NCI-H524 (cell line): ENCODE measurements around the gene PAM.

Source experiments
- DNase-seq, 2 experiments: peaks; one replicate each; lab custom pipeline; 2025; lab: John Stamatoyannopoulos, UW

The PAM gene

DNA sequence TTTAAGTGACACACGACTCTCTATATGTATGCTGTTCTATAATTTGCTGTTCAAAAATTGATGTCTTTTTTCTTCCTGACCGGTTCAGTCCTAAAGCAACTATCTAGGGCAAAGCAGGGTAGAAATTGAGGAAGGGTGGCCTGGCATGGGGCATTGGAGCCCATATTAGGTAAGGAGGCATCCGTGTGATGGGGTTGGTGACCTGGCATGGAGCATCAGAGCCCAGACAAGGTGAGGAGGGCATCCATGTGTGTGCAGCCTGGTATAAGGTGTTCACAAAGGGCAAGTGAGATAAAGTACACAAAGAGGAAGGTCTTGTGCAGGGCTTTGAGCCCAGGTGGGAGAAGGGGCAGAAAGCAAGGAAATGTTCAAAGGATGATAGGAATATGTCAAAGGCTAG is 104.9 kb downstream of the PAM start:
- DNase-seq = no peak

- no peak for DNase-seq
These were observed 108.0 kb downstream of the PAM start for GRCh38 chr5:102863058-102863457.

DNA sequence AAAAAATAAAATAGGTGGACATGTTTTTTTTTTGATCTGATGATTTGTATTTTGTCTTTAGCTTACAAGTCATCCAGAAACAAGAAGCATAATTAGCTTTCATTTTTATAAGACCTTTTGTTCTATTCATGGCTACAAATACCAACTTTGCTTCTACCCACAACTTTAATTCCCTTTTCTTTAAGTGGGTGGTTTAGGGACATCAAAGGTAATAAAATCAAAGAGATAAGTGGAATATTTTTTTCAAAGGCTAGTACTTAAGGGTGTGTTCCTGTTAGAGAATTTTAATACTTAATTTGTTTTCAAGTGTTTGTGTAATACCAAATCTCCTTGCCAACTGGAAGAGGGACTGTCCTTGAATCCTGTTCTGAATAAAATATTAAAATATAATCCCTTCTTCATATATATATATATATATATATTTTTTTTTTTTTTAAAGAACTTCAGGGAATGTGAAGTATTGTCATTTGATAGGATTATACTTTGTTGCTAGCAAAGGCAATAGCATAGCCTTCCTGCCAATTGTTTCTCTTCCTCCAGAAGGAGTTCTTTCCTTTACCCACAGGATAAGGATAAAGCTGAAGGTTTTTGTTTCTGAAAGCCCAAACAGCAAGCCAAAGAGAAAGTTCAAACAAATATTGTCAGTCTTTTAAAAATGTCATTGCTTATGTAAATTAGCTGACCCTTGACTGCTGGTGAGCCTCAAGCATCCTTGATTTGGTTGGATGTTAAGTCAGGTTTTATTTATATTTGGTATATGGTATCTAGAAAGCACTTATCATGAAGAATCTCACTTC is 108.9 kb downstream of the PAM start:
- peak in 1 of 2 experiments; percentile 29 for DNase-seq

DNA sequence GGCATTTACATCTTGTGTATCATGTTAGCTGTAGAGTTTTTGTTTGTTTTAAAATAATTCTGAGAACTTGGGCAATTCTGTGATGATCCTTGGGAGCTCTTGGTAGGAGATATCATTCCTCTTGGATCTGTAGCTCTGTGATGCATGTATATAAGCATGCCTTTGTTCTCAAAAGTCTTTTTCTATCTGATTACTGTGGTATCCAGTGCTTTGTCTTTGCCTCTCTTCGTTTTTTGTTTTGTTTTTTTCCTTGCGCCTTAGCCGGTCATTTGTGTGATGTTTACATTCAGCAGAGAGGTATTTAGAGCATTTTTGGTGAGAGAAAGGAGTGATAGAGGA is 110.0 kb downstream of the PAM start:
- DNase-seq = no peak

- DNase-seq = peak; percentile 7 to 24
These were observed 110.6 kb downstream of the PAM start for GRCh38 chr5:102865510-102866236.

GRCh38 chr5:102866237-102866600 is 111.1 kb downstream of the PAM start:
- no peak for DNase-seq

DNA sequence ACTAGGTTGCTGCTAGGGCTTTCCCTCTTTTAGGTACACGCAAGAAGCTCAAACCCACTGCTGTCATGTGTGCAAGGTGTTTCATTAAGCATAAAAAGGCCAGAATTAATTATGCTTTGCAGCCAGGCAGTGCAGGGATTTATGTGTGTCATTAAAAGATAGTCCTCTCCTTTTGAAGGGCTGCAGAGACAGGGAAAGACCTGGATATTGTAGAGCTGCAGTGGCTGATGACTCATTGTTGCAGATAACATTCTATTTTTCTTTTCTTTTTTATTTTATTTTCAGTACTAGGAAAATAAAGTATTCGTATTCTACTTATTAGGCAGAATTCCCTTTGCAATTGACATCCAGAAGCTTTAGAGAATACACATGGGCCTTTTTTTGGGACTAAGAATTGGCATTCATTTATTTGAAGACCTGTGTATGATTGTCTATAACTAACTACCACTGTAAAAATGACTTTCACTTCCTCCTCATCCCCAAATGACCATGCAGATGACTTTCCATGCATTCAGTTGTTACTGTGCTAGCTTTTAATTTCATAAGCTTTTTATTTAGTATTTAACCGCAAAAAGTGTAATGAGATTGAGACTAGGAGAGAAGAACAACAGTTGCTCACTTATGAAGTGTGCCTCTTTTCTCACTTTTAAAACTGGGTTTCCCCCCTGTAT is 113.0 kb downstream of the PAM start:
- no peak for DNase-seq

DNA sequence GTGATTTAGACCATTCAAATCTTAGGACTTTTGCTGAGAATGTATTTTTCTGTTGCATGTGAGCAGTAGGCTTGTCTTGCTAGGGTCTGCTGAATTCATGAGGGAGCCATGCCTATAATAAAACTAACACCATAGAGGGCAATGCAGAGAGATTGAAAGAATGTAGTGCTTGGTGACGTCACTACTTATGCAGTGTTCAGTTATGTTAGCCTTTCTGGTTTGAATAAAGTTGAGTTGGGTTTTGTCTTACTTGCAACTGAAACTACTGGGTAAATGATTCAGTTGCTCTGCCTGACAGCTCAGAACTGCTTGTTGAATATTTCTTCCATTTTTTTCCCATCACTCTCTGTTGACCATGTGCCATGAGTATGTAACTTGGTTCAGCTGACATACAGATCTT is 114.1 kb downstream of the PAM start:
- DNase-seq = no peak

GRCh38 chr5:102873379-102873932 is 118.4 kb downstream of the PAM start:
- peak in 1 of 2 experiments; percentile 20 for DNase-seq

GRCh38 chr5:102874054-102874453 is 118.9 kb downstream of the PAM start:
- no peak for DNase-seq

- DNase-seq = no peak
These were observed 120.6 kb downstream of the PAM start for GRCh38 chr5:102875721-102876123.

GRCh38 chr5:102876610-102877009 is 121.5 kb downstream of the PAM start:
- no peak for DNase-seq

DNA sequence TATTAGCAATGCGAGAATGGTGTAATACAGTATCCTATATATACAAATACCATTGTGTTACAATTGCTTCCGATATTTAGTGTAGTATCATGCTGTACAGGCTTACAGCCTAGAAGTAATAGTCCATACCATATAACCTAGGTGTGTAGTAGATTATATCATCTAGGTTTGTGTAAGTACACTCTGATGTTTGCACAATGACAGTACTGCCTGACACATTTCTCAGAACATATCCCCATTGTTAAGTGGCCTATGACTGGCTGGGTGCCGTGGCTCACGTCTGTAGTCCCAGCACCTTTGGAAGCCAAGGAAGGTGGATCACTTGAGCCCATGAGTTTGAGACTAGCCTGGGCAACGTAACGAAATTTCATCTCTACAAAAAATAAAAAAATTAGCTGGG is 124.6 kb downstream of the PAM start:
- no peak for DNase-seq

- no peak for DNase-seq
These were observed 131.5 kb downstream of the PAM start for GRCh38 chr5:102886586-102886985.

DNA sequence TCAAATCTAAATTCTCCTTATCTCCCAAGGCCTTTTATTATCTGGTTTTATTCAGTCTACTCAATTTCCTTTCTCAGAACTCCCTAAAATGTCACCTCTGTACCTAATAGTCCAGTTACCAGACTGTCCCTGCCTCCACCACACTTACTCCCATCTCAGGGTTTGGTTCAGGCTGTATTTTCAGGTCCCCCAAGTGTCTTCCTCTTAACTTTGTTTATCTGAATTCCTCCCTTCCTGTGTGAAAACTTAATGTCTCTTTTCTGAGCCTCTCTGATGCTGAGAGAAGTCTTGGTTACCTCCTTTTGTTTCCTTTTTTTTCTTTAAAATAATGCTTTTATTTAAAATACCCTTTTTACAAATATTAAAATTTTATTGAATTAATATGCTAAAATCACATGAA is 133.4 kb downstream of the PAM start:
- no peak for DNase-seq

- no peak for DNase-seq
These were observed 133.9 kb downstream of the PAM start for GRCh38 chr5:102889033-102889432.

DNA sequence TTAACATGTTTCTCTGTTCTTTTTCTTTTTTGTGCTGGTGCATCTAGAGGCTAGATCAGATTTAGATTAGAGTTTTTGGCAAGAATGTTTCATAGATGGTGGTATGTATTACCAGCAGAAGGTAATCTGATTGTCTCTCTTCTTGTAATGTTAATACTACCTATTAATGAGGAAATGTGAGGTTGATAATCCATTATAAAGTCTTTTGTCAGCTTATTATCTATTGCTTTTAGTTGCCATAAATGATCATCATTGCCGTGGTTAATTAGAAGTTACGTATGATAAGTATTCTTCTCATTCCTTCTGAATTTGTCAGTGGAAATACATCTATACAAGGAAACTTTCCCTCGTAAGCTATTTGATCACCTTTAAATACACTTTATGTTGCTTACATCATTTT is 135.0 kb downstream of the PAM start:
- no peak for DNase-seq

GRCh38 chr5:102891175-102891574 is 136.1 kb downstream of the PAM start:
- no peak for DNase-seq

DNA sequence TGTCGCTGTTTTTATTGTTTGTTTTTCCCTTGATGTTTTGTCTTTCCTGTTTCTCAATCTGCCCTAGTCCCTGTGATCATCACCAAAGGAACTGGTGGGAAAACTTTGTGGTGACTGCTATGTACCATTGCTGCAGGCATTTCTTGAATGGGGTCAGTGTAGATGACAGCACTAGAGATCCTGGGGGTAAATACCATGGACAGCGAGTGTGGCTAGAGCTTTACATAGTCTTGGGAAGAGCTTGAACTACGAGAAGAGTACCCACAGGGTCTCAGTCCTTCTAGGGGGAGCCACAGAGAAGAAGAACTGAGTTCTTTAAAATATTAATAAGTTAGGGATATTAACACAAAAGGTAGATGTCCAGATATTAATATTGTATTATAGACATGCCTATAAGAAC is 138.8 kb downstream of the PAM start:
- DNase-seq = no peak

GRCh38 chr5:102895234-102895633 is 140.1 kb downstream of the PAM start:
- no peak for DNase-seq

GRCh38 chr5:102895976-102896375 is 140.9 kb downstream of the PAM start:
- no peak for DNase-seq

DNA sequence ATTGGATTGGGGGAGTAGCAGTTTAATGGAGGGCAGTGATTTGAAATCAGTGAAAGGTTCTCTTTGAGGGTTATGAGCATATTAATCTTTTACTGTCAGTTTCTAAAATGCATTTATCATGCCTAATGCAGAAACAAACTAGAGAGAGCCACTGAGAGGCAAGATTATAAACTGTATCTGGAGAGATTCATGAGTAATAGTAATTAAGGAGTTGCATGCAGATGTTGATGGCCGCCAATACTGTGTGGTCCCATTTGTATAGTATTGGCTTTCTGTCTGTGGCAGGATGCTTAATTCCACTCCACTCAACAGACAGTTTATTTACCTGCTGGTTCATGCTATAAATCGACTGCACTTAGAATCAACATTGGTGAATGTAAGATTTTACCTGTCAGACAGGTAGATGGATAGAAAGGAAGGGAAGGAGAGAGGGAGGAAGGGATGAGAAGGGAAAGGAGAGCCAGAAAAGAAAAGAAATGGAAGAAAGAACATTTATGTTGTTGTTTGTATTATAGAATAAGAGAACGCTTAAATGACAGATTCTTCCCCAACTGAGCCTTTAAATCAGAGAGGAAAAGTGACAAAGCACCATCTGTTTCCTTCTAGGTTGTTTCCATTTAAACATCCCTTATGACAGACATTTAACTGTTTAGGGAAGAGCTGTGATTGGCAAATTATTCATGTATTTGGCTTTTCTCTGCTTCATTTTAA is 146.5 kb downstream of the PAM start:
- peak in 1 of 2 experiments; percentile 35 for DNase-seq
